Neural cell (in vitro differentiated cells): ENCODE data around the gene CYP46A1. TPM values are rescaled to one million over a fixed set of nuclear protein-coding genes. Genes with fewer than 3 reads are reported as not detected.

Source experiments
- H2AFZ ChIP-seq: fragments of 200-600, 300-800 bp; sonication (generic), shearing (Covaris generic); 2 replicates; pipeline ENCODE4 v1.6.0; 2014; ENCODE audit warnings: low read depth, mild to moderate bottlenecking, antibody characterized with exemption, low read length, moderate library complexity
- H3F3A ChIP-seq: fragments of 200-600 bp; shearing (Covaris generic); 2 replicates; pipeline ENCODE4 v1.6.1; 2016; ENCODE audit warnings: mild to moderate bottlenecking, moderate library complexity, mixed read lengths, antibody characterized with exemption, low read length; ENCODE audit not compliant: insufficient read depth, poor library complexity, severe bottlenecking
- H3K27ac ChIP-seq: fragments of 200-600, 300-800 bp; sonication (generic), shearing (Covaris generic); 2 replicates; pipeline ENCODE4 v1.5.1; 2014; ENCODE audit warnings: mild to moderate bottlenecking, low read length, moderate library complexity
- H3K27me3 ChIP-seq: fragments of 300-800, 200-600 bp; sonication (generic), shearing (Covaris generic); 2 replicates; pipeline ENCODE4 v1.6.0; 2014; ENCODE audit warnings: mild to moderate bottlenecking, low read depth, low read length, moderate library complexity; ENCODE audit not compliant: insufficient read depth
- H3K36me3 ChIP-seq: fragments of 300-800, 200-600 bp; sonication (generic), shearing (Covaris generic); 2 replicates; pipeline ENCODE4 v1.5.1; 2014; ENCODE audit warnings: mild to moderate bottlenecking, antibody characterized with exemption, low read length, moderate library complexity; ENCODE audit not compliant: insufficient read depth
- H3K4me2 ChIP-seq: fragments of 300-800, 200-600 bp; sonication (generic), shearing (Covaris generic); 2 replicates; pipeline ENCODE4 v1.6.0; 2014; ENCODE audit warnings: mild to moderate bottlenecking, low read length
- H3K4me3 ChIP-seq: fragments of 300-800, 200-600 bp; sonication (generic), shearing (Covaris generic); 2 replicates; pipeline ENCODE4 v1.5.1; 2014; ENCODE audit warnings: mild to moderate bottlenecking, low read length, moderate library complexity
- H3K79me2 ChIP-seq: fragments of 200-600 bp; shearing (Covaris generic); replicated peaks from 2 replicates; pipeline ENCODE4 v1.6.0; 2014; ENCODE audit warnings: mild to moderate bottlenecking, low read length, moderate library complexity; ENCODE audit not compliant: insufficient read depth
- H3K9ac ChIP-seq: fragments of 300-800, 200-600 bp; sonication (generic), shearing (Covaris generic); 2 replicates; pipeline ENCODE4 v1.6.1; 2016; ENCODE audit warnings: mild to moderate bottlenecking, low read length, mixed read lengths
- H3K9me2 ChIP-seq: fragments of 200-600 bp; shearing (Covaris generic); 2 replicates; pipeline ENCODE4 v1.6.1; 2016; ENCODE audit warnings: mild to moderate bottlenecking, low read length, mixed read lengths; ENCODE audit not compliant: insufficient read depth
- H3K9me3 ChIP-seq: fragments of 200-600, 300-800 bp; sonication (generic), shearing (Covaris generic); 2 replicates; pipeline ENCODE4 v1.6.1; 2016; ENCODE audit warnings: mild to moderate bottlenecking, mixed run types, low read length, moderate library complexity, mixed read lengths
- H4K20me1 ChIP-seq: fragments of 200-600 bp; shearing (Covaris generic); 2 replicates; pipeline ENCODE4 v1.6.1; 2016; ENCODE audit warnings: mild to moderate bottlenecking, mixed run types; ENCODE audit not compliant: insufficient read depth
- CTCF ChIP-seq: fragments of 450-650 bp; IDR thresholded peaks from 2 replicates; pipeline ENCODE4 v1.5.1; 2014; ENCODE audit warnings: antibody characterized with exemption, mild to moderate bottlenecking, moderate library complexity; ENCODE audit not compliant: poor library complexity, severe bottlenecking
- EP300 ChIP-seq: fragments of 450-650 bp; conservative IDR thresholded peaks from 2 replicates; pipeline ENCODE4 v1.6.1; 2014; ENCODE audit warnings: antibody characterized with exemption, mild to moderate bottlenecking, moderate library complexity; ENCODE audit not compliant: poor library complexity, severe bottlenecking
- EZH2 ChIP-seq: fragments of 200-600, 300-800 bp; shearing (Covaris generic), sonication (generic); IDR thresholded peaks from 2 replicates; pipeline ENCODE4 v1.6.1; 2014; ENCODE audit warnings: antibody characterized with exemption, low read length, borderline replicate concordance, mild to moderate bottlenecking; ENCODE audit not compliant: insufficient read depth, poor library complexity, severe bottlenecking
- MXI1 ChIP-seq: fragments of 450-650 bp; conservative IDR thresholded peaks from 2 replicates; pipeline ENCODE4 v1.6.1; 2014; ENCODE audit warnings: antibody characterized with exemption, mild to moderate bottlenecking; ENCODE audit not compliant: poor library complexity, severe bottlenecking
- POLR2AphosphoS5 ChIP-seq: IDR thresholded peaks from 2 replicates; pipeline ENCODE4 v1.6.1; 2012
- RAD21 ChIP-seq: fragments of 450-650 bp; conservative IDR thresholded peaks from 2 replicates; pipeline ENCODE4 v1.6.1; 2014; ENCODE audit warnings: antibody characterized with exemption, mild to moderate bottlenecking, moderate library complexity
- REST ChIP-seq: IDR thresholded peaks from 2 replicates; pipeline ENCODE4 v1.6.1; 2012; ENCODE audit warnings: borderline replicate concordance
- SMC3 ChIP-seq: fragments of 450-650 bp; conservative IDR thresholded peaks from 2 replicates; pipeline ENCODE4 v1.6.1; 2014; ENCODE audit warnings: antibody characterized with exemption, mild to moderate bottlenecking, moderate library complexity; ENCODE audit not compliant: poor library complexity
- TAF1 ChIP-seq: IDR thresholded peaks from 2 replicates; pipeline ENCODE4 v1.6.1; 2012; ENCODE audit warnings: low read depth
- polyA plus RNA-seq: library from polyadenylated mRNA; depleted of rRNA; stranded (reverse); fragments of >200 nt; gene quantifications from 2 replicates; pipeline ENCODE4 v1.2.3, GENCODE V29; 2014

The CYP46A1 gene
- polyA plus RNA-seq, 1 donor from 2014 or later = 5.4 TPM

DNA sequence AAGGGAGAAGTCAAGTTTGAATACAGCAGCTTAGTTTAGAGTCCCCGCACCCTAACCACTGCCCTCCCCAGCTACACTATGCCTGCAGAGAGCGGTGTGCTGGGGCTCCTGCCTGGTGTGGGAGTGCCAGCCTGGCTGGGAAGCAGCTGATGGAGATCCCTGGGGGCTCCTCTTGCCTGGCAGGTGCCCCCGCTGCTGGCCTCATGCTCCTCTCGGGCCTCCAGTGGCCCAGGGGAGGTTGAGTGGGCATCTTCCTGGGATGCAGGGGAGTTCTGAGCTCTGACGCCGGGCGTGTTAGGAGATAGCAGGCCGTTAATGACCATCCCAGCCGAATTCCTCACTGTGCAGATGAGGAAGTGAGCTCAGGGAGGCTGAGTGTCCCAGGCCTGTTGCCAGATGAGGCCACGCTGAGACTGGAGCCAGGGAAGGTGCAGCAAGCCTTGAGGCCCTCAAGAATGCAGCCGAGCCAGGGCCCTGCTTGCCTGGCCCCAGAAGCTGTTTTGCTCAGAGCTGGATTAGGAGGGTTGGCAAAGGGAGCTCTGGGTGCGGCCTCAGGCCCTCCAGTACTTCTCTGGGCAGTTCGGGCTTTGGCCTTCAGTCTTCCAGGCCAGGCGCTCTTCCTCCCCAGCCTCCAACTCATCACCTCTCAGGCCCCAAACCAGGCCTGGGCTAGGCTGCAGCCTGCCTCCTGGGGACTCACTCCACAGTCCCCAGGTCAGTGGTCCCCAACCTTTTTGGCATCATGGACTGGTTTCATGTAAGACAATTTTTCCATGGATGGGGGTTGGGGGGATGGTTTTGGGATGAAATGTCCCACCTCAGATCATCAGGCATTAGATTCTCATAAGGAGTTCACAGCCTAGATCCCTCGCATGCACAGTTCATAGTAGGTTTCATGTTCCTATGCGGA lies 6.6 kb upstream of the CYP46A1 start:
- Histone ChIP-seq H3K79me2 (no peaks in the 10 kb centered on the region), H3K27ac (no peak overlapping the region)

GRCh38 chr14:99678198-99678597 lies 5.9 kb upstream of the CYP46A1 start:
- H3K4me2 ChIP-seq = no peak overlapping the region
- H3K36me3 ChIP-seq = no peaks in the 10 kb centered on the region
- no peaks in the 10 kb centered on the region for H3K79me2 ChIP-seq
- H3K9me3 ChIP-seq = no peaks in the 10 kb centered on the region
- no peaks in the 10 kb centered on the region for H3K27me3 ChIP-seq
- no peak overlapping the region for H3K27ac ChIP-seq
- H2AFZ ChIP-seq = no peak overlapping the region
- no peaks in the 10 kb centered on the region for H3K9me2 ChIP-seq
- H3F3A ChIP-seq = no peaks in the 10 kb centered on the region
- no peak for TF ChIP-seq POLR2AphosphoS5
- TF ChIP-seq RAD21 = no peak
- no peak for TF ChIP-seq TAF1
- TF ChIP-seq CTCF = no peak
- H3K4me3 ChIP-seq = no peak overlapping the region
- no peaks in the 10 kb centered on the region for H4K20me1 ChIP-seq
- no peak overlapping the region for H3K9ac ChIP-seq

More for the DNA sequence above, 6.6 kb upstream of the CYP46A1 start:
- no peak overlapping the region for H3K9ac ChIP-seq
- TF ChIP-seq MXI1 = no peak
- no peak for TF ChIP-seq EZH2
- TF ChIP-seq CTCF = no peak
- no peak for TF ChIP-seq RAD21
- no peak for TF ChIP-seq EP300
- TF ChIP-seq POLR2AphosphoS5 = no peak
- H2AFZ ChIP-seq = no peak overlapping the region
- no peaks in the 10 kb centered on the region for H3K9me3 ChIP-seq
- no peaks in the 10 kb centered on the region for H4K20me1 ChIP-seq
- no peak overlapping the region for H3K4me3 ChIP-seq
- no peaks in the 10 kb centered on the region for H3K36me3 ChIP-seq
- no peak overlapping the region for H3K4me2 ChIP-seq
- no peaks in the 10 kb centered on the region for H3F3A ChIP-seq
- H3K9me2 ChIP-seq = no peaks in the 10 kb centered on the region
- H3K27me3 ChIP-seq = no peaks in the 10 kb centered on the region

DNA sequence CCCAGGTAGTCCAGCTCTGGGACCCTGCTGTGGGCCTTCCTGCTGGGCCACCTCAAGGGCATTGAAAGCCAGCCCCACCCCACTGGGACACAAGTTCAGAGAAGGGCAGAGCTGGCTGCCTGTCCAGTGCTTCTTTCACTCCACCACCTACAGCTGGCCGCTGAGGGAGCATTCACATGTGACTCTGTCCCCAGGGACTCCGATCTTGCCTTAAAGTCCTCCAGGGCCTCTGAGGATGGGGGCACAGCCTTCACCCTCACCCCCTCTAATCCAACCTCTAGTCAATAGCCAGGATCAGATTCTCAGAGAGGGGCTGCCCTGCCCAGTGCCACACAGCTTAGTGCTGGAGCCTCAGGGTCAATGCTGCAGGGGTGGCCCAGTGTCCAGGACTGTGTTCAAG lies 5.0 kb upstream of the CYP46A1 start:
- no peaks in the 10 kb centered on the region for H3K9me3 ChIP-seq
- no peaks in the 10 kb centered on the region for H3K9me2 ChIP-seq
- H3K4me3 ChIP-seq = no peak overlapping the region
- TF ChIP-seq EZH2 = no peak
- TF ChIP-seq RAD21 = no peak
- TF ChIP-seq EP300 = no peak
- TF ChIP-seq TAF1 = no peak
- TF ChIP-seq CTCF = no peak
- TF ChIP-seq POLR2AphosphoS5 = no peak
- no peak for TF ChIP-seq SMC3
- TF ChIP-seq MXI1 = no peak
- no peak for TF ChIP-seq REST
- no peaks in the 10 kb centered on the region for H4K20me1 ChIP-seq
- H3K79me2 ChIP-seq = no peaks in the 10 kb centered on the region
- H3K9ac ChIP-seq = no peak overlapping the region
- no peak overlapping the region for H3K4me2 ChIP-seq
- H3K36me3 ChIP-seq = no peaks in the 10 kb centered on the region
- H3K27me3 ChIP-seq = no peaks in the 10 kb centered on the region
- H2AFZ ChIP-seq = no peak overlapping the region
- H3F3A ChIP-seq = no peaks in the 10 kb centered on the region
- H3K27ac ChIP-seq = no peak overlapping the region
